ENCODE results near the gene TBC1D22A.

The TBC1D22A gene

DNA sequence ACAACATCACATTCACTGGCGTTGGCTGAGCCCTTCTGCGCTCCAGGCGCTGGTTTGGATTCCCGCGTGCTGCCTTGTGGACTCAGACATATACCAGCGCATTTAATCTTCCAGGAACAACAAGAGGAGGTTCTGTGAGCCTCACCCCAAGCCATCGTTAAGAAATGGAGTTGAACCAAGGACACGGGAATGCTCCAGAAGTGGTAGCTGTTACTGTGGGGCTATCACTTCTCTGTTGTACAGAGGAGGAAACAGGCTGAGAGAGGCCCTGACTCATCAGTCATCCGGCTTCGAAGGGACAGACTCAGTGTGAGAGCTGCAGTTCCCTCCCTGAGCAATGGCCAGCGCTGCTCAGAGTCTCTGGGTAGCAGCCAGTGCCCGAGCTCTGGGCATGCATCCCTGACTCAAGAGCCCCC lies 291.3 kb downstream of the TBC1D22A start:
- intact Hi-C loops (cut with DNase I) = no loop called here
- DNase-seq = peak in 13 of 42 donors; percentile 24 to 78 (median 49)

DNA sequence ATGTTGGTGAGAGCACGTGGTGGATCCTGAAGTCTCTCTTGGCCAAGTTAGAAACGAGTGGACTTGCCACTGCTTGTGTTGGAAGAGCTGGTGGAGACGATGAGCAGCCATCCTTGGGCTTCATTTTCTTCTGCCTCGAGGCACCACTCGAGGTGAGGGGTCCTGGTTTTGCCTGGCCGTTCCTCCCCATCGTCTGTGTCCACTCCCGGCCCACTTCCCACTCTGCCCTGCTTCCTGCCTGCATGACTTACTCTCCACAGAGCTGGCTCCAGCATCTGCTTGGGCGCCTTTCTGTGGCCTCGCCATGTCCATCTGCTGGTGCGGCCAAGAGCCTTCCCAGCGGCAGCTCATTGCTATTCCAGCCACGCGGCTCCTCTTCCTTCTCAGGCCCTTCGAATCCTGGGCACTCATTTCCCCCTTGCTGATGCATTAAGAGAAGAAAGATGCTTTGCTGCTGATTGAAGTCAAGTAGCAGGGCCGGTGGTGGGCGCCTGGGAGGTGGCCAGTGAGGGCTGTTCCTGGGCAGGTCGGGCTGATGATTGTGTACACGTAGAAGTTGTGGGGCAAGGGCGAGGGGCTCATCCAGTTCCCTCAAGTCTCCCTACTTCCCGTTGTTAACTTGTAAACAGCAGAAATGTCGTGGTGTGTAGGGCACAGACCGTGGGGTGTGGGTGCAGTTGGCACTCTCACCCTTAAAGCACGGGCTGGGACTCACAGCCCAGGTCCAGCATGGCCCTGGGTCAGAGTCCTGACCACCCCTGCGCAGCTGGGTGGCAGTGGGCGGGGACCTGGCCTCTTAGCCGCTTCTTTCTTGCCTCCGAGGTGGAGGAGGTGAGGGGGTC lies 292.0 kb downstream of the TBC1D22A start:
- peak in 20 of 42 donors; percentile 17 to 64 (median 26) for DNase-seq
- intact Hi-C loops (cut with DNase I) = no loop called here

DNA sequence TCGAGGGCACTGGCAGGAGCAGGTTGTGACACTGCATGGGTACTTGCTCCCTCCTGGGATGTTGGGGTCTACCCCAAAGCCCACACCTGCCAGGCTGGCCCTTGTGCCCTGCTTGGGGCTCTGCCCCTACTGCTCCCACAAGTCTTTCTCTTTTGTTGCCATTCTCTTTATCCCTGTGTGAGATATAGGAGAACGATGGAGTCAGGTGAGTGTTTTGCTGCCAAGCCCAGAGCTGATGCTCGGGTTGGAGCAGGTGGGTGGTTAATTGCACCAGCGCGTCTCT lies 292.6 kb downstream of the TBC1D22A start:
- intact Hi-C loops (cut with DNase I) = no loop called here
- DNase-seq = no peak

DNA sequence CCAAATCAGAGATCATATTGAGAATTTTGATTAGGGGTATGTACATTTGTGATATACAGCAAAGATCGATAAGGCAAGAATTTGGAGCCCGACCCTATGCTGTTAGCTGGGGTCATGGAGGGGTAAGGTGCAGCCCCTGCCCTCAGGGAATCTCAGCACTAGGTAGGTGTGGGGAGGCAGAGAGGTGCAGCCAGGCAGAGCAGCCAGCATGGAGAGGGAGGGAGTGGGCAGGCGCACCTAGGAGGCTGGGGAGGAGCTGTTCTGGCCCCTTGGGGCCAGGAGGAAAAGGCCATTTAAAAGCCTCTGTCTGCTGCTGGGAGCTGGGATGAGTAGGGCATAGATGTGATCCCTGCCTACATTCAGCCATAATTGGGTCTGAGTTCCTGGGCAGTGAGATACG lies 293.0 kb downstream of the TBC1D22A start:
- DNase-seq = no peak
- intact Hi-C loops (cut with DNase I) = no loop called here

DNA sequence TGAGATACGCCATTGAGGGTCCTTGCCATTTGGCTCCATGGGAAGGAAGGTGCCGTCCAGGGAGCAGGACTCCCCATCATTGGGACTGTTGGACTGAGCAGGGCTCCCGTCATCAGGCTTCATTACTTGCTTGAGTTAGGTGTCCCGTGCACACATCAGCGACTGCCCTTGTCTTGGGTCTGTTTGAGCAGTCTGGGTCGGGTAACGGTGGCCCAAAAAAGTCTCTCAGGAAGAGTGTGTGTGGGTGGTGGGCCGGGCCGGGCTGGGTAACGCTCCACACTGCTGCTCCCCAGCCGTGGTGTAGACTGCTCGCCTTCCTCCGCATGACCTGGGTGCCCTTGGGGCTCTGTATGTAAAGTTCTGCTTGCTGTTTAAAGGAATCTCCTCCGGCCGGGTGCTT lies 293.5 kb downstream of the TBC1D22A start:
- DNase-seq = no peak
- intact Hi-C loops (cut with DNase I) = no loop called here

DNA sequence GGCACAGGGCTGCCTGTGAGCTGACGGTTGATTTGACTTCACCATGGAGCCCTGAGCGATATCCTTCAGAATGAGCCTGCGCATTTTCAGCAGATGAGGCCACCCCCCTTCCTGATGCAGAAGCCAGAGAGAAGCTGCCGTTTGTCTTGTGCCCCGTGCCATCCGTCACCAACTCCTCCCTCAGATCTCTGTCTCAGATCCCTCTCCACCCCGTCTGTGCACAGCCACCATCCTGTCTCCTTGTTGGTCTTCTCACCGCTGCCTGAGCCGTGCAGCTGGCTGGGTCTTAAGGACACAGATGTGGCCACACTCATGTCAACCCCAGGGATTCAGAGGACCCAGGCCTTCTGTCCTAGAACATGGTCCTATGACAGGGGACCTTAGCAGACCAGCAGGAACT lies 293.9 kb downstream of the TBC1D22A start:
- intact Hi-C loops (cut with DNase I) = no loop called here
- peak in 1 of 42 donors; percentile 16 for DNase-seq

DNA sequence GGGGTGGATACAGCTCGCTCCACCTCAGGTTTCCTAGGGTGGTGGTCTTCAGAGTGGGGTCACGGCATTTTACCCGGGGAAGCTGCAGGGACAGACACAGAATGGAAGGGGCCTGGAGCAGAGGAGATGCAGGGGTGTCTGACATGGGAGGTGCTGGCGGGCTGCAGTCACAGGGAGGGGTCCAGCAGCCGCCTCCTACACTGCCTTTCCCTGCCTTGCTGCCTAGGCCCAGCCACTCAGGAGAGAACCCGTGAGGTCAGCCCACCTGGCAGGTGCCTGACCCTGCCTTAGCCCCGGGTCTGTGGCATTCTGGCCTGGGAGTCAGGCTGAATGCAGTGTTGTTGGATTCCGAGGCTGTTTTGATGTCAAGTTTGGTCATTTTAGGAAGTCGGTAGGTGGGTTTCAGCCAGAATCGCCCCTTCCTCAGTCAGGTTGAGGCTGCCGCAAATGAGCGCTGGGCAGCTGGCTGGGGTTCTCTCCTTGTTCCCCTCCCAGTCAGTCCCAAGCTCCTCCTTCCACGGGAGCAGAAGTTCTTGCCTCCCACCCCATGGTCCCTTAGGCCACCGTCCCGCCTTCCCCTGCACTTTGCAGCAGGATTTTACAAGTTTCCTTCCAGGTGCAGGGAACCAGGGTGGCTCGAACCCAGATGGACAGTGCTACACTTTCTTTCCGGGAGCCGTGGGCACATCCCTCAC lies 294.5 kb downstream of the TBC1D22A start:
- no peak for DNase-seq
- intact Hi-C loops (cut with DNase I) = no loop called here

DNA sequence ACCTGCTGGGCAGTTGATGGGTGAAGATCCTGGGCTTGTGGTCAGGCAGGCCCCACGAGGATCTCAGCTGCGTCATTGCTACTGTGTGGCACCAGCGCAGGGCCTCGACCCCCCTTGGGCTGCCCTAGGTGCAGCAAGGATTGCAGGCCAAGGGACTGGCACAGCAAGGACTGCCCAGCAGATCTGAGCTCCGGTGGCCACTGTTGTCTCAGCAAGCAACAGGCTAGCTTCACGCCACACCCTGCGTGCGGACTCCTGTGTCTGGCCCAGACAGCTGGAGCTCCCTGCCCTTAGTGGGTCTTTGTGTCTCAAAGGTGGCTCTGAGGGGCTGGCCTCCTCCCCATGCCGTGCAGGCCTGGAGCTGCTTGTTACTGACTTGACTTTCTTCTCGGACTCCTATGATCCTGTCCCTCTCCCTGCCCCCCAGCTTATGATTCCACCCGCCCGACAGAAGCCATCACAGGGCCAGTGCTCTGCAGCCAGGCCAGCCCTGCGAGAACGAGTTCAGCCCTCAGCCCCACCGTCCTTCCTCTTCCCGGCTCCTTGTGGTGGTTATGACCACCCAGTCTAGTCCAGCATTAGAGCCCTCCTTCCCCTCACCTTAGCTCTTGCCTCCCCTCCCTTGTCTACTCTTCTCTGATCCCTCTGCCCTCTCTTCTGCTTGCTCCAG lies 295.6 kb downstream of the TBC1D22A start:
- intact Hi-C loops (cut with DNase I) = no loop called here
- peak in 1 of 42 donors; percentile 11 for DNase-seq

DNA sequence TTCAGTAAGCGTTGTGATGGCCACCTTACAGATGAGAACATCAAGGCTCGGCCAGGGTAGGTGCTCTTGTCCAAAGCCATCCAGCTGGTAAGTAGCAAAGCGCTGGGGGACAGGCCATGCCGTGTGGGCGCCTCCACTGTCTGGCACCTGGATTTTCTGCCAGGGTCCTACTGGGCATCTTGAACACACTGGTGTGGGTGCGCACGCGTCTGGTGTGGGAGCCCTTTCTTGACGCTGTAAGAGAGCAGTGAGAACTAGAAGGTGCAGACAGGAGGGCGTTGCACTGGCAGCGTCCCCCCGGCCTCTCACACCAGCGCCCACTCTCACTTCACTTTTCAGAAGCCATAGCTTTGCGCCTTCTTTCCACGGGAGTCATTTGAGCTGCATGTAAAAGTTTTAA lies 296.6 kb downstream of the TBC1D22A start:
- no peak for DNase-seq
- intact Hi-C loops (cut with DNase I) = no loop called here

DNA sequence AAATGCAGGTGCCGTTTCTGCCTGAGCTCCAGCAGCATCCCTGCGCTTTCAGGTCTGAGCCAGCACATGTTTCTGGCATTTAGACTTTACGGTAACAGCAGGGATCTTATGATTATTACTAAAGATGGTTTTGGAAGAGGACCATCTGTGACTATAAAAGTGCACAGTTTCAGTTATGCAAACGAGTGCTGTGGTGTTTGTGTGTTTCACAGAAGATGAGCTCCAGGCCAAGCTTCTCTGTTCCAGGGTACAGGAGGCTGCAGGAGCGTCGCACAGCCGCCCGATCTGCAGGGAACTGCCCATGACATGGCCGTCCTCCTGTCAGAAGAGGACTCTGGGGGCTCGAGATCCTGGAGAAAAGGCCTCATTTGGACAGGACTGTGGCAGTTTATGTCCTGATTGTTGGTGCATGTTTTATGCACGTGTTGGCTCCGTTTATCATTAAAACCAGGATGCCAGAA lies 297.3 kb downstream of the TBC1D22A start:
- DNase-seq = no peak
- intact Hi-C loops (cut with DNase I) = no loop called here

DNA sequence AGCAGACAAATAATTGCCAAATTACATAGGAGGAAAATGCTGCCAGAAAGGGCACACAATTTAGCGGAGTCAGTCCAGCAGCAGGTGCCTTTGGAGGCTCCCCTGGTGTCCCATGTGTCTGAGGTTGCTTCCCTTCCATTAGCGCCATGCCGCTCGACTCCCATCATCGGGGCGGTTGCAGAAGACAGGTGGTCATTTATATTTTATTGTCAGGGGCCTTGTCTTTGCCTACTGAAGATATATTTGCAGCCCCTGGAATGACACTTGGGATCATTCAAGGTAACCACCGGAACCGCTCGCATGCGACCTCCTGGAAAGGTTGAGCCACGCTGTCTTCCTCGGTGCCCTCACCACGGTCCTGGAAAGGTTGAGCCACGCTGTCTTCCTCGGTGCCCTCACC lies 298.3 kb downstream of the TBC1D22A start:
- DNase-seq = peak in 1 of 42 donors; percentile 10
- intact Hi-C loops (cut with DNase I) = no loop called here

DNA sequence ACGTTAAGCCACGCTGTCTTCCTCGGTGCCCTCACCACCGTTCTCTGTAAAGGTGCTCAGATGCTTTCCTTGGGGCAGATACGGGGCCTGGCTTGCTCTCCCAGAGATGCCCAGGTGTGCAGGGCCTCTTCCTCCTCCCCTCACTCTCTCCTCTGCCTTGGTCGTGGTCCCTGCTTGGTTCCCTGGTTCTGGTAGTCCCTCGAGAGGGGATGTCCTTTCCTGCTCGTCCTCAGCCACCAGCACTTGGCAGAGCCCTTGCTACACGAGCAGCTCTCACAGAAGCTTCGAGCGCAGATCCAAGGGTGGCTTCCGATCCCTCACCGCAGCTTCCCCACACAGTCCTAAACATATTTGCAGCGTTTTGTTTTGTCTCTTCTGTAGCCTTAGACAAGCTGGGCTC lies 298.8 kb downstream of the TBC1D22A start:
- intact Hi-C loops (cut with DNase I) = no loop called here
- DNase-seq = peak in 2 of 42 donors; percentile 6

DNA sequence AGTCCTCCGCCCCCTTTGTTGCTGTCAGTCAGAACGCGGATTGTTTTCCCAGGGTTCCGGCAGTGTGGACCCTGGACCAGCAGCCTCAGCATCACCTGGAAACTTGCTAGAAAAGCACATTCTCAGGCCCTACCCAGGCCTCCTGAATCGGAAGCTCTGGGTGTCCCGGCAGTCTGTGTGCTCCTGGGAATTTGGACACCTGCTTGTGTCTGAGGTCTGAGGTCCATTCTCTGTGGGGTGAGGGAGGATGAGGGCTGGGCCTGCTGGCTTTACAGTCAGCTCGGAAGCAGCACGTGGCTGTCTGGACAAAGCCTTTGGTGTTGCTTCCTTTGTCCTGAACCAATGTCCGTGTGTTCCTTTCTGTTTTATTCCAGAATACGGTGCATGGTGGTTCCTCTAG lies 299.7 kb downstream of the TBC1D22A start:
- DNase-seq = peak in 2 of 42 donors; percentile 1 to 27
- intact Hi-C loops (cut with DNase I) = no loop called here

DNA sequence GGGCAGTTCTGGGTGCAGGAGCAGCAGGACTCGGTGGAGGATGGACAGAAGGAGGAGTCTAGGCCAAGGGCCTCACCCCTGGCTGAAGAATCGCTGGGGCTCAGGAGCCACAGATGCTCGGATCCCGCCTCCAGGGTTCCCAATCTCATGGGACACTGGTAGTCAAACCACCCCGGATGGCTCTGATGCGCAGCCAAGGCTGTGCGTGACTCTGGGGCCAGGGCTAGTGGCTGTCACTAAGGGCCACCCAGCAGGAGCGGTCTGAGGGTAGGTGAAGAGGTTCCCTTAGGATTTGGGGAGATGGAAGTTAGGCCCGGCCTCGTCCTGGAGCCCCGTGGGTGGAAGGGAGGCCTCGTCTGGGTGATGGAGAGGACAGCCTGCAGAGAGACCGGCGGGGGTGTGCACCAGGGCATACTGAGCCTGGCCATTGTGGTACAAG lies 300.6 kb downstream of the TBC1D22A start:
- intact Hi-C loops (cut with DNase I) = no loop called here
- DNase-seq = peak in 1 of 42 donors; percentile 27

DNA sequence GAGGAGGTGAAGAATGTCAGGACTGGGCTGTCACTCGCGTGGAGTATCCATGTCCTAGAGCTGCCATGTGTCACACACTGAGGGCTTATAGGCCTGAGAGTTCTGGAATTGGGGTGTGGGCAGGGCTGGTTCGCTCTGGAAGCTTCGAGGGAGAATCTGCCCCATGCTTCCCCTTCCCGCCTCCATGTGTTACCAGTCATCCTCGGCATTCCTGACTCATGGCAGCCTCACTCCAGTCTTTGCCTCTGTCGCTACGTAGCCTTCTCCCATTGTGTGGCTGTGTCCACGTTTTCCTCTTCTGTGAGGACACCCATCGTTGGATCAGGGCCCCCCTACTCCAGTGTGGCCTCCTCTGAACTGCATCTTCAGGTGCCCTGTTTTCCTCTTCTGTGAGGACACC lies 301.2 kb downstream of the TBC1D22A start:
- intact Hi-C loops (cut with DNase I) = no loop called here
- DNase-seq = peak in 2 of 42 donors; percentile 3 to 10

DNA sequence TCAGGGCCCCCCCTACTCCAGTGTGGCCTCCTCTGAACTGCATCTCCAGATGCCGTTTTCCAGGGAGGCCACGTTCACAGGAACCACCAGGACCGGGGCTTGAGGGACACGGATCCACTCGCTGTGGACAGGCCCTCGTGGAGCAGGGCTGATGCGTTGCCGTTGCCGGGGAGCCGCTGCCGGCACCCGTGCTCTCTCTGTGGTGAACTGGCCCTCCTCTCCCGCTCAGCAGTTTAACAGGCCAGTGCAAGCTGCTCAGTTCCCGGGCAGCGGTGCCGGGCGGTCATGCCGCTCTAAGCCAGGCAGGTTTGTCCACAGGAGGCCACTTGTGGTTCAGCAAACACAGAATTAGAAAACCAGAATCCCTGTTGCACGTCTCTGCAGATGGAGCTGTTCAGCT lies 301.6 kb downstream of the TBC1D22A start:
- peak in 2 of 42 donors; percentile 7 to 18 for DNase-seq
- intact Hi-C loops (cut with DNase I) = no loop called here

DNA sequence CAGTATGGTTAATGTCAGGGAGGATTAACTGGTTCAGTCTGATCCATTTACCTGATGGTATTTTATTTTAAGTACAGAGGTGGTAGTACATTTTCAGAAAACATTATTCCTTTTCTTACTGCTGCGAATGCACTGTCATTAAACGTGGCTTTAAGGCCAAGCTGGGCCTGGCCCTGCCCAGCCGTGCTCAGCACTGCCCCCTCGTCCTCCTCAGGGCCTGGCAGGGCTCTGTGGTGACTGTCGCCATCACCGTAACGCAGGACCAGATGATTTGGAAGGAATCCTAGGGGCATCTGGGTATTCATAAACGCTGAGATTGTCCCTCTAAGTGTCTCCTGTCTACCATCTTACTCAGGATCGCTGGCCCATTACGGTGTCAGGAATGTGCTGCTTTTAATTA lies 302.0 kb downstream of the TBC1D22A start:
- DNase-seq = peak in 1 of 42 donors; percentile 12
- intact Hi-C loops (cut with DNase I) = no loop called here

DNA sequence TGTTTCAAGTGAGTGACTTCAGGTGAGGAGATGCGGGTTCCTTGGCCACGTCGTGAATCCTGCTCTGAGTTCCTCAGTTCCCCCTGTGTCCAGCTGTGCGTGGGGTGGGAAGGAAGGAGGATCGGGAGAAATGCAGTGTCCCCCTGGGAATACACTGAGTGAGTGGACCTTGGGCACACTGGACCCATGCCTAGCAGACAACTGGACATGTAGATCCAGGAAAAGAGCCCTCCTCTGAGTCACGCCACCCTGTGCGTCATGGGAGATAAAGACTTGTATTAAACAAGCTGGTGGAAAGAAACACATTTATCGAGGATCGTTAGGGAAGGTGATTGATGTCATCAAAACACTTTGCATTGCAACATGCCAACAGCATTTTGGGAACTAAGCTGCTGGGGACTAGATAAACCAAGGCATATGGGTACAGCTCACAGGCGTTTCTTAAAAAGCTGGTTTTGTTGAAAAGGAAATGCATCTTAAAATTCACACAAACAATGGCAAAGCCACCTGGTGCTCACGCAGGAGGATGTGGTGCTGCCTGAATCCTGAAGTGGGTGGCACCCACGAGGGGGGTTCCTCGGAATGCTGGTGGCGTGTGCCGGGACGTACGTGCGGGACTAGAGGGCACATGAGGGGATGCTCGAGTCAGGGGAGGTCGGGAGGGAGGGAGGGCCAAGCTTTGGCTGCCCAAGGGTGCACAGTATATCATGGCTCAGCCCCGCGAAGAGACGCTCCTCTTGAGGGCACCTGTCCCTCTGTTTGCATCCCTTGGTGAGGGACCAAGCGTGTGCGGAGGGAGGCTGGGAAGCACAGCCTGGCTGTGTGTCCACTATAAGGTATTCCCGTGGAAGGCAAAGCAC lies 303.5 kb downstream of the TBC1D22A start:
- intact Hi-C loops (cut with DNase I) = no loop called here
- peak in 2 of 42 donors; percentile 5 to 10 for DNase-seq

DNA sequence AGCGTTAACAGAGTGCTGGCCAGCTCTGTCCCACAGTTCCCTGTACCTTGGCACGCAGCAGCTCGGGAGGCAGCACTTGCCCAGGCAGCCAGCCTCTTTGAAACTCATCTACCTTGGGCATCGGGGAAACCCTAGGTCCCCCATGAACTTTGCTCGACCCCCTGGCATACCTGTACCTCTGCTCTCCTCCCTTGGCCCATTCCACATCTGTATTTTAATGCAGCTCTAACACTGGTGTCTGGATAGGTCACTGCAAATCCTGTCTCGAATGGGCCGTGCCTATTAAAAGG lies 304.1 kb downstream of the TBC1D22A start:
- peak in 1 of 42 donors; percentile 7 for DNase-seq
- intact Hi-C loops (cut with DNase I) = no loop called here

Data from head of caudate nucleus (tissue), 42 donors.